Measurements from ENCODE around the gene HAL.

Gene HAL

DNA sequence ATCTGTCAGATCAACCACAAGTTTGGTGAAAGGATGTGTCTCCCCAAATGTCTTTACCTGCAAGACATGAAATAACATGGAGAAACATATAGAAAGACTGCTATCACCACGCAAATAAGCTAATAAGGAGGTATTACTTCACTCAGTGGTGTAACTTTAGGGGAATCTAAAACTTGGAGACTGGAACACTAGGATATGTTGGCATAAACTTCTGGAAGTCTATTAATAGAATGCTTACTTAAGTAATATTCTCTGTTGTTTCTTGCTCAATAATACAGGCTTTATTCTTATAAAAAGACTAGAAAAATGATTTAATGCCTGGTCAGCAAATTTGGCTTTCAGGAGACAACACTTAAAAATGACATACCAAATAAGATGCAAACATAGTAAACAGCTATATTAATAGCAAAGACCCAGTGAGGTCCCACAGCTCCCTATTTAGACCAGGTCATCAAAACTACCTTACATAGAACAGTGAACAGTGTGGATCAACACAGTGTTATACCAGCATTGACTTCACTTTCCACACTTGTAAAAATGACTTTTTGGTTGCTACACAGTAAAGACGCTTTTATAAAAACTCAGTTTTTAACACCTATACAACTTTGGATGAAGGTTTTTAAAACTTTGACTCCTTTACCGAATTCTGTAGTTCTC, 18.9 kb upstream of the HAL start:
- DNase-seq (ENCODE audit: low spot score): no peak

DNA sequence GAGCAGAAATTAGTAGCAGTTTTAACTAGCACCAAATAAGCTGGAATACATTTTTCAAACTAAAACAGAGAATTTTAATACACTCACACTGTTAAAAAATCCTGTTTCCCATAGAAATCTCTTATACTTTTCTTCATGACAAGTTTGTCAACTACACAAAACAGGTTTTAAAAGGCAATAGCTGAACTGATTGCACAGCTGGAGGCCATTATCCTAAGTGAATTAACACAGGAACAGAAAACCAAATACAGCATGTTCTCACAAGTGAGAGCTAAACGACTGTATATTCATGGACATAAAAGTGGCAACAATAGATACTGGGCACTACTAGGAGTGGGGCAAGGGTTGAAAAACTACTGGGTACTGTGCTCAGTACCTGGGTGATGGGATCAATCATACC, 11.6 kb upstream of the HAL start:
- no peak for DNase-seq (ENCODE audit: low spot score)

DNA sequence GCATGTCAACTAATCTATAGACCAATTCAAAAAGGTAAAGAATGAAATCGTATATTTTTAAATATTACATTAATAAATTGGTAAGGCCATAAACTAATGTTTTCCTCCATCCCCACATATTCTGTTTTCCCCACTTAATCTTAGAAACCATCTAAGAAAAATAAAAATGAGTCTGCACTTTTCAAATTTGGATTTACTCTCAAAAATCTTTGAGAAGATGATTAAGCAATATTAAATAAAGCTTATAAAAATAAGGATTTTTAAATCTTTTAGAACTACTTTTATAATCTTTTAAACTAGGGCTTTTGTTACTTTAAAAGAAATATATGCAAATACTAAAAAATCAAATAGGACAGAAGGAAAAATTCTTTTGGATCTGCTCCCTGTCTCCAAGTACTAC, 10.6 kb upstream of the HAL start:
- DNase-seq (ENCODE audit: low spot score): no peak

GRCh38 chr12:96000858-96001257, 4.7 kb upstream of the HAL start:
- DNase-seq (ENCODE audit: low spot score): no peak

- no peak for DNase-seq (ENCODE audit: low spot score)
Observed at GRCh38 chr12:95999484-95999883, 3.3 kb upstream of the HAL start.

GRCh38 chr12:95998611-95999286, 2.6 kb upstream of the HAL start:
- peak; percentile 56 for DNase-seq (ENCODE audit: low spot score)

- no peak for DNase-seq (ENCODE audit: low spot score)
Observed at GRCh38 chr12:95997911-95998510, 1.9 kb upstream of the HAL start.

DNA sequence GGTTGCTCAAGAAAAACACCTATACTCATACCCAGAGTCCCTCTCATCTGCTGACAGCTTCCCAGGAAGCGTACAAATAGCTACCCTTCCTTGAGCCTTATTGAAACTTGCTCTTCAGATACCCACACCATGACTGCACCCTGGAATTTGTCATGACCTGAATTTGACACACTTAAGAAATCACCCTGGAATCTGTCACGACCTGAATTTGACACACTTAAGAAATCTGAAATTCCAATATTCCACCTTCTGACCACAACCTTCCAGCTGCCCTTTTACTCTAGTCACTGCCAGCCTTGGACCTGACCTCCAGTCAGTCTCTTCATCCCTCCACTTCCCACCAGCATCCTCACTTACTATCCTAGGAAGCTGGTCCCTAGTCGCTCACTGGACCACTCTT, 1.1 kb upstream of the HAL start:
- no peak for DNase-seq (ENCODE audit: low spot score)

GRCh38 chr12:95995238-95996031, 709 bp downstream of the HAL start:
- no peak for DNase-seq (ENCODE audit: low spot score)

GRCh38 chr12:95994476-95994875, 1.7 kb downstream of the HAL start:
- no peak for DNase-seq (ENCODE audit: low spot score)

- DNase-seq (ENCODE audit: low spot score): no peak
Observed at GRCh38 chr12:95993907-95994306, 2.2 kb downstream of the HAL start.

- no peak for DNase-seq (ENCODE audit: low spot score)
Observed at GRCh38 chr12:95990136-95990535, 6.0 kb downstream of the HAL start.

DNA sequence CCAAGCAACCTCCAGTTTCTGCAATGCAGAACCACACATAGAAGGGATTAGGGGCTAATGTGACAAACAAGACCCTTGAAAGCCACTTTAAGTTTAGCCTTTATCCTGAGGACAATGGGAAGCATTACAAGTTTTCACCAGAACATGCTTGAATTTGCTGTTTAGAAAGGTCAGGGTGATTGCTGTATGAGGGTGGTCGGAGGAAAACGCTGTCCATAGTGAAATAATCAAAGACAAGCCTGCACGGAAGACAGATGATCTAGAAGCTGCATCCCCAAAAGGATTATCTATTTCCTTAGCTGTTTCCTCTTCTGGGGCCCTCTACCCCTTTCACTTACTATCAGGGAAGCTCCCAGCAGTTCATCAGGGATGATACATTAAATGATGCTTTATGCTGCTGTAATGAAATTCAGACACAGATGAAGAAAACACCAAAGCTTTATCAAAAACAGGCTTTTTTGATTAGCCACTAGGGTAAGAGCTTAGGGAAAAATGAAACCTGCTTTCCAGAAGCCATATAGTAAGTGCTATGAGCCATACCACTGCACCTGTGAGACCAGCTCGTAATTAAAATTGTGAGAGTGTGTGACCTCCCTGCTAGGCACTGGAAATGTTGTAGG, 6.5 kb downstream of the HAL start:
- DNase-seq (ENCODE audit: low spot score): no peak

- DNase-seq (ENCODE audit: low spot score): no peak
Observed at GRCh38 chr12:95988506-95989275, 7.5 kb downstream of the HAL start.

DNA sequence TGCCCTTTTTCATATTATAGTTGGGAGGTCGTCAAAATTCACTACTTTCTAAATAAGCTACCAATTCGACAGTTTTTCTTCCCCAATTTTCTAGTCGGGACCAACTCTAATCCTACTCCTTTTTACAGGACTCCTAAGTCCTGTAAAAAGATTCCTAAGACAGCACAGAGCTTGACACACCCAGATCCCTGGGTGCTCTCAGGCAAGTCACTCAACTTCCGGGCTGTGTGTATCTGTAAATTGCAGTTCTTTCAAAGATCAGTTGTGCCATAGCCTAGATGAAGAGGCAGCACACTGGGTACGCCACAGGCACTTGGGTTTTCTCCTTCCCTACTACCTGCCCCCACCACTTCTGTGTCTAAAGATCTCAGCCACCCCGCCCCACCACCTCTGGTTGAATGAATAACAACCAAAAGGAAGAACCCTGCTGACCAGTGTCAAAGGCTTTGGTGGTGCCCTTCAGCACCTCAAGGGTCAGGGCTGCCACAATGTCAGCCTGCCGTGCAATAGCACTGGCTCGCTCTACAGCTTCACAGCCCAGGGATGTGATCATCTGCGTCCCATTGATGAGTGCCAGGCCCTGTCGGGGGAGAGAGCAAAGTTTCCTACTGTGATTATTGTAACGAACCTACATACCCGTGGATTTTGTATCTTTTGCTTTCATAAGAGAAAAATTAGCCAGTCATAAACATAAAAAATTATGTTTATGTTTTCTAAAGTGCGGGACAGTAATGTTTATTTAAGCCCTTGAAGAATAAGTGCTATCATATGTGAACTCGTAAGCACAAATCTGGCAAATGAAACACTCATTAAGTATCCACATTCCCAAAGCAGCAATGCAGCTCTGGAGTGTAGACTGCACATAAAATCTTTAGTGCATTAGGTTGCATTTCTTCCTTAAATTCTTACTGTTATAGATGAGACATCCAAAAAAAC, 9.2 kb downstream of the HAL start:
- DNase-seq (ENCODE audit: low spot score): no peak

DNA sequence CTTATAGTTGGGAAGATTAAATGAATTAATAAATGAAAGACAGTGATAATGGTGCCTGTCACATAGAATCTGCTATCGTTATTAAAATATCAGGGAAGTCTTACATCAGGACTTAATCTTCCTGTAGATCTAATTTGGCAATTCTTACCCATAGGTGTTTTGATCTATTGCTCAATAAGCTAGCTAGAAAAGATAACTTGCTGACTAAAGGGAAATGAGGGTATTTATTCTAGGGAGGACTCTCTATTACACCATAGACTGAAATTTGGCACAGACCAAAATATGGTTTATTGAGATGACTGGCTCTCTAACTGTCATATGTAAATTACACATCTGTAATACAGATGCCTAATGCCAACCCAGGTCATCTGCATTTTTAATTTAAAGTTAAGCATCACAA, 11.5 kb downstream of the HAL start:
- no peak for DNase-seq (ENCODE audit: low spot score)

- DNase-seq (ENCODE audit: low spot score): no peak
Observed at GRCh38 chr12:95982602-95983001, 13.5 kb downstream of the HAL start.

DNA sequence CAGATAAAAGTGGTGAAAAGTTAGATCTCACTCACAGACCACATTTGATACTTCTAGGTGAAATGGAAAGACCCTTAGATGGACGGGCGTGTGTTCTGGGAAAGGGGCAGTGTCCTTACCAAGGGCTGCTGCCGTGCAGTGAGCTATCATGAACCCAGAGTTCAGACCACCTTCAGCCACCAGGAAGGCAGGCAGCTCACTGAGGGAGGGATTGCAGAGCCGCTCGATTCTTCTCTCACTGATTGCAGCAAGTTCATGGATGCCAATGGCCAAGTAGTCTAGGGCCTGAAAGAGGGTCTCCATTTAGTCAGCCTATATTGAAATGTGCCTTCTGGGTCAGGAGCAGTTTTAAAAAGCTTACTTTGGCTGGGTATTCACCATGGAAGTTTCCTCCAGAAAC, 15.7 kb downstream of the HAL start:
- DNase-seq (ENCODE audit: low spot score): no peak

DNA sequence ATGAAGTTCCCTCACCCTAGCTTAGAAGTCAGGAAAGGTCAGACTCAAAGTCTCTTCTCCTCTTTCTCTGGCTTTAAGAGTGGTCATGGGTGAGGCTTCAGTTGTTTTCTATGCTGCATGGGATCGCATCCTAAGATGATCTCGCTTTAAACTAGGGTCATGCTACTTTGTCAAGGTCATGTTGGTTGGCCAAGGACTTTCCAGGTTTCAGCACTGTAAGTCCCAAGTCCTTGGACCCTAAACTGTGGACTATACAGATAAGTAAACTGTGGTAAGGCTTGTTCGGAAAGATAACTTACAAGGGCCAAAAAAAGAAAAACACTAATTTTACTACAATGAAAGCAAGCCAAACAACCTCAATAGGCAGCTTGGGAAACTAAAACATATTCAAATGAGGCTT, 17.4 kb downstream of the HAL start:
- DNase-seq (ENCODE audit: low spot score): no peak

GRCh38 chr12:95978351-95978750, 17.8 kb downstream of the HAL start:
- no peak for DNase-seq (ENCODE audit: low spot score)
